ENCODE data around the gene FBXL7.

The FBXL7 gene

DNA sequence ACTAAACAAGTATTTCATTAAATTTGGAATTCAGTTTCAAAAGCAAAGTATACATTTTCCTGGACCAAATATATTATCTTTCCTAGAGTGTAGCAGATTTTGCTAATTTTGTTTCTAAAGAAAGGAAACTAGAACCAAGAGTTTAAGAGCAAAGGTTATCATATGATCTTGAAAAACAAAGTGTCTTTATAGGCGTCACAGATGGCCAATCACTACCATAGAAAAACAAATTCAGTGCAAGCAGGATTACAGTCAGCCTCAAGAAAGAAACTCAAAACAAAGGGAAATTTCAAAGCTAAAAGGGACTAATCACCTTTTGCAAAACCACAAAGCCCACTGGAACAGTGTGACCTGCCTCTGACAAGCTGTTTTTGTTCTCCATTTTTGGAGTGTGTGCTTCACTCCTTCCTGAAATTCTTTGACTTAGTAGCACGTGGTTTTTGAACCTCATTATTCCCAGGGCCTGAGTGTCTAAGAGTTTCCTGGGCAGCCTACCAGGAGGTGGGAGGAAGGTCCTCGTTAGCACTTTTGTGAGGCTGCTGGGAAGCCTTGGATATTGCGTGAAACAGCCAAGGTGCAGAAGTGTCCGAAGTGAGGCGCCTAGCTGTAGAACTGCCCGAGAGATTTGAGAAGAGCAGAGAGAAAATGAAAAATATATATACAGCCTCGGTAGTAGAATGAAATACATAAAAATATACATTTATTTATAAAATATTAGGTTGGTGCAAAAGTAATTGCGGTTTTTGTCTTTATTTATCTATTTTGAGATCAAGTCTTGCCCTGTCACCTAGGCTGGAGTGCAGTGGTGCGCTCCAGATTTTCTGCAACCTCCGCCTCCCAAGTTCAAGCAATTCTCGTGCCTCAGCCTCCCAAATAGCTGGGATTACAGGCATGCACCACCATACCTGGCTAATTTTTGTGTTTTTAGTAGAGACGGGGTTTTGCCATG lies 433.6 kb downstream of the FBXL7 start:
- no peaks in the 10 kb centered on the region for H3K9me3 ChIP-seq (ENCODE audit: insufficient read depth, low read length)
- H3K4me3 ChIP-seq (ENCODE audit: low read length), result no peak overlapping the region
- TF ChIP-seq, protein P1, sequence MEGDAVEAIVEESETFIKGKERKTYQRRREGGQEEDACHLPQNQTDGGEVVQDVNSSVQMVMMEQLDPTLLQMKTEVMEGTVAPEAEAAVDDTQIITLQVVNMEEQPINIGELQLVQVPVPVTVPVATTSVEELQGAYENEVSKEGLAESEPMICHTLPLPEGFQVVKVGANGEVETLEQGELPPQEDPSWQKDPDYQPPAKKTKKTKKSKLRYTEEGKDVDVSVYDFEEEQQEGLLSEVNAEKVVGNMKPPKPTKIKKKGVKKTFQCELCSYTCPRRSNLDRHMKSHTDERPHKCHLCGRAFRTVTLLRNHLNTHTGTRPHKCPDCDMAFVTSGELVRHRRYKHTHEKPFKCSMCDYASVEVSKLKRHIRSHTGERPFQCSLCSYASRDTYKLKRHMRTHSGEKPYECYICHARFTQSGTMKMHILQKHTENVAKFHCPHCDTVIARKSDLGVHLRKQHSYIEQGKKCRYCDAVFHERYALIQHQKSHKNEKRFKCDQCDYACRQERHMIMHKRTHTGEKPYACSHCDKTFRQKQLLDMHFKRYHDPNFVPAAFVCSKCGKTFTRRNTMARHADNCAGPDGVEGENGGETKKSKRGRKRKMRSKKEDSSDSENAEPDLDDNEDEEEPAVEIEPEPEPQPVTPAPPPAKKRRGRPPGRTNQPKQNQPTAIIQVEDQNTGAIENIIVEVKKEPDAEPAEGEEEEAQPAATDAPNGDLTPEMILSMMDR (IDR thresholded peaks at IDR 0.05; ENCODE audit: low read depth, low read length), result no peak
- TF ChIP-seq EZH2phosphoT487 (IDR thresholded peaks at IDR 0.05; ENCODE audit: low read depth), result no peak
- H3K4me1 ChIP-seq (ENCODE audit: low read length), result no peaks in the 10 kb centered on the region
- H3K79me2 ChIP-seq (ENCODE audit: low read length), result no peaks in the 10 kb centered on the region
- H3K27me3 ChIP-seq (ENCODE audit: low read depth, low read length), result no peaks in the 10 kb centered on the region
- no peaks in the 10 kb centered on the region for H3K36me3 ChIP-seq (replicated peaks; ENCODE audit: low read depth, low read length)
- no peak overlapping the region for H3K9ac ChIP-seq (ENCODE audit: low read length)
- no peak overlapping the region for H2AFZ ChIP-seq (ENCODE audit: low read depth, low read length)
- no peak overlapping the region for H3K27ac ChIP-seq (ENCODE audit: low read length)
- no peaks in the 10 kb centered on the region for H4K20me1 ChIP-seq (ENCODE audit: insufficient read depth, low read length)
- H3K4me2 ChIP-seq (ENCODE audit: low read length), result no peak overlapping the region

DNA sequence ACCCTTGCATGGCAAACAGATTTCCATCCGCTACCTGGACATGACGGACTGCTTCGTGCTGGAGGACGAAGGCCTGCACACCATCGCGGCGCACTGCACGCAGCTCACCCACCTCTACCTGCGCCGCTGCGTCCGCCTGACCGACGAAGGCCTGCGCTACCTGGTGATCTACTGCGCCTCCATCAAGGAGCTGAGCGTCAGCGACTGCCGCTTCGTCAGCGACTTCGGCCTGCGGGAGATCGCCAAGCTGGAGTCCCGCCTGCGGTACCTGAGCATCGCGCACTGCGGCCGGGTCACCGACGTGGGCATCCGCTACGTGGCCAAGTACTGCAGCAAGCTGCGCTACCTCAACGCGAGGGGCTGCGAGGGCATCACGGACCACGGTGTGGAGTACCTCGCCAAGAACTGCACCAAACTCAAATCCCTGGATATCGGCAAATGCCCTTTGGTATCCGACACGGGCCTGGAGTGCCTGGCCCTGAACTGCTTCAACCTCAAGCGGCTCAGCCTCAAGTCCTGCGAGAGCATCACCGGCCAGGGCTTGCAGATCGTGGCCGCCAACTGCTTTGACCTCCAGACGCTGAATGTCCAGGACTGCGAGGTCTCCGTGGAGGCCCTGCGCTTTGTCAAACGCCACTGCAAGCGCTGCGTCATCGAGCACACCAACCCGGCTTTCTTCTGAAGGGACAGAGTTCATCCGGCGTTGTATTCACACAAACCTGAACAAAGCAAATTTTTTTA lies 436.7 kb downstream of the FBXL7 start:
- no peak overlapping the region for H3K27ac ChIP-seq (ENCODE audit: low read length)
- no peak overlapping the region for H2AFZ ChIP-seq (ENCODE audit: low read depth, low read length)
- H3K4me3 ChIP-seq (ENCODE audit: low read length), result no peak overlapping the region
- H3K9me3 ChIP-seq (ENCODE audit: insufficient read depth, low read length), result no peaks in the 10 kb centered on the region
- H3K36me3 ChIP-seq (replicated peaks; ENCODE audit: low read depth, low read length), result no peaks in the 10 kb centered on the region
- no peaks in the 10 kb centered on the region for H3K79me2 ChIP-seq (ENCODE audit: low read length)
- TF ChIP-seq EZH2phosphoT487 (IDR thresholded peaks at IDR 0.05; ENCODE audit: low read depth), result no peak
- TF ChIP-seq, protein P1 (IDR thresholded peaks at IDR 0.05; ENCODE audit: low read depth, low read length), result no peak
- H3K4me2 ChIP-seq (ENCODE audit: low read length), result no peak overlapping the region
- H3K9ac ChIP-seq (ENCODE audit: low read length), result no peak overlapping the region
- H3K27me3 ChIP-seq (ENCODE audit: low read depth, low read length), result no peaks in the 10 kb centered on the region
- H3K4me1 ChIP-seq (ENCODE audit: low read length), result no peaks in the 10 kb centered on the region
- H4K20me1 ChIP-seq (ENCODE audit: insufficient read depth, low read length), result no peaks in the 10 kb centered on the region

DNA sequence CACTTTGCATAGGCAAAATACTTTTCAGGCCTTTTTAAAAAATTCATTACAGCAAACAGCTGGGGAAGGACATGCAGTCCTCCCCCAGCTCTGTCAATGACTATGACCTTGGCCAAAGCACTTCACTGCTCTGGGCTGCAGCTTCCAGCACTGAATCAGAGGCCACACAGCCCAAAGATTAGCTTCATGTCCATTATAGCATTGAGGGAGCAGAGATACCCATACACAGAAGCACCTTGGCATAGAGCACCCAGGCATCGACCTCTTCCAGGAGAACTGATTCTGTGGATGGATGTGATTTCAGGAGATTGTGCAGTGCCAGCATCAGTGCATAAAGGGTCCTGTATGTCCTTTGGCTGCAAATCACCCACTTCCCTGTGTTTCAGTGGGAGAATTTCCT lies 437.7 kb downstream of the FBXL7 start:
- Histone ChIP-seq H3K27me3 (ENCODE audit: low read depth, low read length) (no peaks in the 10 kb centered on the region), H3K4me1 (ENCODE audit: low read length) (no peaks in the 10 kb centered on the region), H3K36me3 (replicated peaks; ENCODE audit: low read depth, low read length) (no peaks in the 10 kb centered on the region), H3K9ac (ENCODE audit: low read length) (no peak overlapping the region), H3K4me2 (ENCODE audit: low read length) (no peak overlapping the region), H3K4me3 (ENCODE audit: low read length) (no peak overlapping the region), H3K9me3 (ENCODE audit: insufficient read depth, low read length) (no peaks in the 10 kb centered on the region), H4K20me1 (ENCODE audit: insufficient read depth, low read length) (no peaks in the 10 kb centered on the region), H3K27ac (ENCODE audit: low read length) (no peak overlapping the region), H2AFZ (ENCODE audit: low read depth, low read length) (no peak overlapping the region), H3K79me2 (ENCODE audit: low read length) (no peaks in the 10 kb centered on the region)
- no peak for TF ChIP-seq EZH2phosphoT487 (IDR thresholded peaks at IDR 0.05; ENCODE audit: low read depth)
- TF ChIP-seq, protein P1 (IDR thresholded peaks at IDR 0.05; ENCODE audit: low read depth, low read length), result no peak

DNA sequence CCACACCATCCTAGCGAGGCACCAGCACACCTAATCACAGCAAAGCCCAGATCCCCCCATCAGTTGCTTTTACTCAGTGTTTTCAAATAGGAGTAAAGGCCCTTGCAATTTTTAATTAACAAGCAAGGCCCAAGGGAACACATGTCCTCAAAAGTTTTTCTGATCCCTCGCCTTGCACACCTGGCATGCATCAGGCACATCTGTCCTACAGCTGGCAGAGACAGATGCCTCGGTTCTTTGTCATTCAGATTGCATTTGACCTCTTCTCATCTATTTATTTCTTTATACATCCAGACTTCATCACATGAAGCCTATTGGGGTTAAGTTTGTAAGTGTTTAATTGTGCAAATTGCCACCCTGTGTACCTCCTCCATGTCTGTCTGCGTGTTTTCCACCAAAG lies 438.2 kb downstream of the FBXL7 start:
- Histone ChIP-seq H3K27ac (ENCODE audit: low read length) (no peak overlapping the region), H3K4me1 (ENCODE audit: low read length) (no peaks in the 10 kb centered on the region), H3K79me2 (ENCODE audit: low read length) (no peaks in the 10 kb centered on the region), H3K27me3 (ENCODE audit: low read depth, low read length) (no peaks in the 10 kb centered on the region), H3K4me2 (ENCODE audit: low read length) (no peak overlapping the region), H3K36me3 (replicated peaks; ENCODE audit: low read depth, low read length) (no peaks in the 10 kb centered on the region), H3K9ac (ENCODE audit: low read length) (no peak overlapping the region), H3K4me3 (ENCODE audit: low read length) (no peak overlapping the region), H2AFZ (ENCODE audit: low read depth, low read length) (no peak overlapping the region), H4K20me1 (ENCODE audit: insufficient read depth, low read length) (no peaks in the 10 kb centered on the region), H3K9me3 (ENCODE audit: insufficient read depth, low read length) (no peaks in the 10 kb centered on the region)
- TF ChIP-seq, protein P1 (IDR thresholded peaks at IDR 0.05; ENCODE audit: low read depth, low read length), result no peak
- no peak for TF ChIP-seq EZH2phosphoT487 (IDR thresholded peaks at IDR 0.05; ENCODE audit: low read depth)

All from OCI-LY3 (cell line).